Fibroblast of pulmonary artery (primary cell): Measurements from ENCODE around the gene SIGMAR1.
"Not testable (repeated sequence)": the region's sequence is repeated elsewhere in the genome, so short reads cannot be mapped to it uniquely, and the experiment has no call there.

Source experiments
- DNase-seq: peaks from one replicate; pipeline ENCODE4 v3.0.0-alpha.2; 2010; ENCODE audit warnings: low read depth
- H3K4me3 ChIP-seq: replicated peaks from 2 replicates; pipeline ENCODE4 v1.5.1; 2011; ENCODE audit warnings: low read depth, mild to moderate bottlenecking, control low read depth, low read length, moderate library complexity
- CTCF ChIP-seq: IDR thresholded peaks from 2 replicates; pipeline ENCODE4 v1.5.1; 2011; ENCODE audit warnings: mild to moderate bottlenecking, control low read depth, low read length, inconsistent platforms; ENCODE audit errors: missing control alignments

SIGMAR1 gene

DNA sequence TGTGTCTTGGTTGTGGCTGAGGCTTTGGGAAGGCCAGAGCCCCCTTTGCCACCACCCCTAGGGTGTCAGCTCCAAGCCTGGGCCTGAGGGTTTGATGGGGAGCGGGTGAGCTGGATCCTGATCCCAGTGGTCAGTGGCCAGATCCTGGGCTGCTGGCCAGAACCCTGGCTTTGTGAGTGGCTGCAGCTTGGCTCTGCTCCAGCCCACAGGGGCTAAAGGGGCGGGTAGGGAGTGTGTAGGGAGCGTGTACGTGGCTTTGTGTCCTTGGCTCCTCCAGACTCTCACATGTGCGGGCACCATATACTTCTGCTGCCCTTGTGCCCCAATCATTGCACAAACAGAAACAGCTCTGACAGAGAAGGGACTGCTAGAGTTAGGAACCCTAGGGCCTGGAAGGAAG lies 13.2 kb upstream of the SIGMAR1 start:
- no peak for TF ChIP-seq CTCF
- no peak overlapping the region for H3K4me3 ChIP-seq
- DNase-seq: peak; percentile 40

GRCh38 chr9:34648673-34649072 lies 11.1 kb upstream of the SIGMAR1 start:
- no peak for TF ChIP-seq CTCF
- H3K4me3 ChIP-seq: no peak overlapping the region
- no peak for DNase-seq

GRCh38 chr9:34647651-34648050 lies 10.1 kb upstream of the SIGMAR1 start:
- peak overlapping the region; percentile 73 for H3K4me3 ChIP-seq
- TF ChIP-seq CTCF: no peak
- no peak for DNase-seq

GRCh38 chr9:34647084-34647403 lies 9.5 kb upstream of the SIGMAR1 start:
- peak overlapping the region; percentile 73 for H3K4me3 ChIP-seq
- DNase-seq: no peak
- no peak for TF ChIP-seq CTCF

- peak; percentile 85 for DNase-seq
Measured at GRCh38 chr9:34646211-34647083, 8.9 kb upstream of the SIGMAR1 start, which contains the start of gene GALT. TSS of gene GALT (plus strand) at chr9:34646675. CDS start at chr9:34646705, 30 bp downstream.

GRCh38 chr9:34644766-34645314 lies 7.3 kb upstream of the SIGMAR1 start:
- DNase-seq: no peak
- no peak overlapping the region for H3K4me3 ChIP-seq
- TF ChIP-seq CTCF: no peak

More at GRCh38 chr9:34646211-34647083, 8.9 kb upstream of the SIGMAR1 start, which contains the start of gene GALT:
- TF ChIP-seq CTCF: peak; percentile 54
- H3K4me3 ChIP-seq: peak within 1 kb of the TSS; percentile 73

- DNase-seq: no peak
- no peak overlapping the region for H3K4me3 ChIP-seq
- TF ChIP-seq CTCF: no peak
Measured at GRCh38 chr9:34642679-34643078, 5.1 kb upstream of the SIGMAR1 start.

- H3K4me3 ChIP-seq, DNase-seq: not testable (repeated sequence)
Measured at GRCh38 chr9:34639322-34639721, 1.7 kb upstream of the SIGMAR1 start.
